CD14-positive monocyte (primary cell): Measurements from ENCODE around the gene STK38. TPM values are rescaled to one million over a fixed set of nuclear protein-coding genes. Genes with fewer than 3 reads are reported as not detected.

Experiments used
- DNase-seq, 3 donors: peaks; one replicate each; pipeline ENCODE4 v3.0.0-alpha.2; 2011 to 2022
- H2AFZ ChIP-seq: 2 replicates; pipeline ENCODE4 v1.6.0; 2012; ENCODE audit warnings: mild to moderate bottlenecking, low read depth, low read length, inconsistent platforms; ENCODE audit not compliant: insufficient read depth, poor library complexity, severe bottlenecking
- H3K27ac ChIP-seq, 2 donors: 1 replicate in 1 of 2; 2 replicates in 1 of 2; pipeline ENCODE4 v1.5.1; 2012 to 2013; ENCODE audit warnings: low read length in 2 of 2, control low read depth in 1 of 2, inconsistent platforms in 1 of 2, low read depth in 1 of 2, mild to moderate bottlenecking in 1 of 2
- H3K27me3 ChIP-seq, 2 donors: one replicate each; pipeline versions ENCODE4 v1.6.0 to v1.6.1; 2011 to 2013; ENCODE audit warnings: low read length in 2 of 2; ENCODE audit not compliant: control insufficient read depth in 2 of 2, insufficient read depth in 2 of 2
- H3K36me3 ChIP-seq, 2 donors: replicated peaks in 1 of 2; 1 replicate in 1 of 2; 2 replicates in 1 of 2; pipeline versions ENCODE4 v1.5.1 to v1.6.1; 2012 to 2013; ENCODE audit warnings: low read length in 2 of 2, control low read depth in 1 of 2, inconsistent platforms in 1 of 2, mild to moderate bottlenecking in 1 of 2; ENCODE audit not compliant: insufficient read depth in 2 of 2, control insufficient read depth in 1 of 2
- H3K4me1 ChIP-seq, 2 donors: 1 replicate in 1 of 2; 2 replicates in 1 of 2; pipeline versions ENCODE4 v1.5.1 to v1.6.1; 2012 to 2013; ENCODE audit warnings: low read length in 2 of 2, control low read depth in 1 of 2, inconsistent platforms in 1 of 2, mild to moderate bottlenecking in 1 of 2, moderate library complexity in 1 of 2; ENCODE audit not compliant: insufficient read depth in 2 of 2, control insufficient read depth in 1 of 2
- H3K4me2 ChIP-seq: replicated peaks from 2 replicates; pipeline ENCODE3; 2012; ENCODE audit warnings: low read length, moderate library complexity, mild to moderate bottlenecking; ENCODE audit not compliant: poor library complexity, severe bottlenecking; ENCODE audit errors: extremely low read depth
- H3K4me3 ChIP-seq, 3 experiments: fragments of 200-600 bp in 1 of 3; sonication (generic) in 1 of 3; replicated peaks in 1 of 3; 1 replicate in 2 of 3; 2 replicates in 1 of 3; pipeline ENCODE4 v1.5.1; 2011 to 2013; ENCODE audit warnings: low read length in 3 of 3, mild to moderate bottlenecking in 3 of 3, control low read depth in 2 of 3, low read depth in 2 of 3, inconsistent platforms in 1 of 3, moderate library complexity in 1 of 3
- H3K79me2 ChIP-seq: 2 replicates; pipeline ENCODE4 v1.6.0; 2012; ENCODE audit warnings: mild to moderate bottlenecking, control low read depth, inconsistent platforms, low read length, moderate library complexity; ENCODE audit not compliant: insufficient read depth
- H3K9ac ChIP-seq: 2 replicates; pipeline ENCODE4 v1.6.0; 2017; ENCODE audit warnings: low read length, mild to moderate bottlenecking; ENCODE audit not compliant: insufficient read depth, poor library complexity, severe bottlenecking
- H3K9me3 ChIP-seq, 2 donors: replicated peaks in 1 of 2; 1 replicate in 1 of 2; 2 replicates in 1 of 2; pipeline versions ENCODE4 v1.5.1 to v1.6.1; 2012 to 2013; ENCODE audit warnings: low read length in 2 of 2, control low read depth in 1 of 2; ENCODE audit not compliant: control insufficient read depth in 1 of 2, insufficient read depth in 1 of 2
- H4K20me1 ChIP-seq: 2 replicates; pipeline ENCODE4 v1.6.0; 2012; ENCODE audit warnings: mild to moderate bottlenecking, low read length, control low read depth, moderate library complexity; ENCODE audit not compliant: insufficient read depth
- H3K27ac Mint-ChIP-seq, 7 donors: one replicate each; pipeline ENCODE4 v1.8.0; 2020; ENCODE audit warnings: mild to moderate bottlenecking in 7 of 7, mixed read lengths in 7 of 7, moderate library complexity in 6 of 7, inconsistent platforms in 2 of 7
- H3K27me3 Mint-ChIP-seq, 3 donors: one replicate each; pipeline ENCODE4 v1.8.0; 2021 to 2022; ENCODE audit warnings: low read depth in 3 of 3, mild to moderate bottlenecking in 3 of 3, mixed read lengths in 3 of 3, moderate library complexity in 3 of 3, inconsistent platforms in 1 of 3
- H3K36me3 Mint-ChIP-seq, 2 donors: one replicate each; pipeline ENCODE4 v1.8.0; 2020; ENCODE audit warnings: mixed read lengths in 2 of 2, inconsistent platforms in 1 of 2, mild to moderate bottlenecking in 1 of 2
- H3K4me1 Mint-ChIP-seq: one replicate; pipeline ENCODE4 v1.8.0; 2020; ENCODE audit warnings: mild to moderate bottlenecking, mixed read lengths
- H3K4me3 Mint-ChIP-seq, 2 donors: one replicate each; pipeline ENCODE4 v1.8.0; 2020; ENCODE audit warnings: mild to moderate bottlenecking in 2 of 2, mixed read lengths in 2 of 2, moderate library complexity in 1 of 2
- H3K9me3 Mint-ChIP-seq, 7 donors: one replicate each; pipeline ENCODE4 v1.8.0; 2020 to 2022; ENCODE audit warnings: mixed read lengths in 7 of 7, mild to moderate bottlenecking in 6 of 7, moderate library complexity in 6 of 7, inconsistent platforms in 2 of 7
- CTCF ChIP-seq: fragments of 200-600 bp; IDR thresholded peaks from one replicate; pipeline ENCODE4 v1.8.0; 2022; ENCODE audit warnings: antibody characterized with exemption, mild to moderate bottlenecking
- WGBS: methylation state at CpG from one replicate; pipeline ENCODE4 v1.1.5; 2013; ENCODE audit warnings: missing lambda C conversion rate; ENCODE audit not compliant: insufficient coverage; 5-methylcytosine and 5-hydroxymethylcytosine counted together
- intact Hi-C, 2 donors: fragments of 100-400 bp; cut with micrococcal nuclease; formaldehyde crosslinking; loops; one replicate each; pipeline versions ENCODE4 v1.15.0 to v1.15.1; 2023
- polyA plus RNA-seq, 3 donors: library from polyadenylated mRNA; depleted of rRNA in 1 of 3; unstranded in 2 of 3; stranded (reverse) in 1 of 3; fragments of 300-500 nt in 2 of 3; fragments of >200 nt in 1 of 3; fragmentation: Illumina TruSeq in 2 of 3; gene quantifications; 1 replicate in 2 of 3; 2 replicates in 1 of 3; pipeline ENCODE4 v1.2.3, GENCODE V29; 2012 to 2021

STK38 gene
- polyA plus RNA-seq, 3 donors: 57.1 to 95.7 (median 58.4) TPM

DNA sequence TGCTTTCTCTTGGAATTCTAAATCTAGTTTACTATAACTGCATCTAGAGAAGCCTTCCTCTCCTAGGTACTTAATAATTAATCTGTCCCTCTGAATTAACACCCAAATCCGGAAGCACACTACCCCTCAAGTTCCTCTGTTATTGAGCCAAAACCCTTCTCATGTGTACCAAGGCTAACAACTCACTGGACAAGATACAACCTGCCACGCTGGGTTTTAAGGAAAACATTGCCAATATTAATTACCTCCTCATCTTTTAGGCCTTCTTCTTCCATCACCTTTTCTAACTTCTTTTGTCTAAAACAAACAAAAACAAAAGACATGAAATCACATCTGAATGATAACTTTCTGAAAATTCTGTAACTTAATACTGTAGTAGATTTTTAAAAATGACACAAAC is 21.9 kb downstream of the STK38 start:
- Mint-ChIP-seq H3K27me3 (no peaks in the 10 kb centered on the region), H3K4me1 (peaks cover 24% of the 10 kb centered on the region), H3K27ac (peak overlapping the region in 4 of 7 donors; percentile 15 to 76 (median 74)), H3K9me3 (no peaks in the 10 kb centered on the region), H3K4me3 (no peak overlapping the region), H3K36me3 (peaks cover 69 to 83% of the 10 kb centered on the region in 2 donors)
- Histone ChIP-seq H3K9ac (no peak overlapping the region), H3K4me2 (no peak overlapping the region), H3K4me1 (peaks cover 13 to 14% of the 10 kb centered on the region in 2 donors), H3K36me3 (peaks cover 71 to 87% of the 10 kb centered on the region in 2 donors), H3K27ac (peak overlapping the region in 1 of 2 donors; percentile 62), H4K20me1 (peaks cover 97% of the 10 kb centered on the region), H3K9me3 (no peaks in the 10 kb centered on the region), H3K27me3 (no peaks in the 10 kb centered on the region), H3K79me2 (peaks cover 78% of the 10 kb centered on the region), H2AFZ (no peak overlapping the region), H3K4me3 (no peak overlapping the region)
- no peak for DNase-seq
- intact Hi-C loops: no loop called here
- WGBS: 85% methylated on average over 2 of the region's 2 CpGs
- TF ChIP-seq CTCF: no peak

GRCh38 chr6:36524871-36525270 is 22.4 kb downstream of the STK38 start:
- peaks cover 24% of the 10 kb centered on the region for H3K4me1 Mint-ChIP-seq

More at GRCh38 chr6:36524871-36525270, 22.4 kb downstream of the STK38 start:
- Mint-ChIP-seq H3K4me3 (no peak overlapping the region), H3K27me3 (no peaks in the 10 kb centered on the region), H3K27ac (peak overlapping the region in 1 of 7 donors; percentile 41), H3K36me3 (peaks cover 74 to 83% of the 10 kb centered on the region in 2 donors), H3K9me3 (no peaks in the 10 kb centered on the region)
- H3K27ac ChIP-seq: peak overlapping the region in 1 of 2 donors; percentile 51
- no peak overlapping the region for H3K4me3 ChIP-seq
- H4K20me1 ChIP-seq: peaks cover 97% of the 10 kb centered on the region
- no peak overlapping the region for H2AFZ ChIP-seq
- no peak for DNase-seq
- H3K9ac ChIP-seq: no peak overlapping the region
- no CpG with 5 or more reads among the region's 5 CpGs for WGBS
- H3K36me3 ChIP-seq: peaks cover 76 to 87% of the 10 kb centered on the region in 2 donors
- H3K27me3 ChIP-seq: no peaks in the 10 kb centered on the region
- no peak overlapping the region for H3K4me2 ChIP-seq
- H3K9me3 ChIP-seq: no peaks in the 10 kb centered on the region
- peaks cover 13 to 14% of the 10 kb centered on the region in 2 donors for H3K4me1 ChIP-seq
- intact Hi-C loops: no loop called here
- no peak for TF ChIP-seq CTCF
- H3K79me2 ChIP-seq: peaks cover 76% of the 10 kb centered on the region
